Neural cell (in vitro differentiated cells): ENCODE measurements around the gene ATP8B4. TPM values are rescaled to one million over a fixed set of nuclear protein-coding genes. Genes with fewer than 3 reads are reported as not detected.

Experiments
- H2AFZ ChIP-seq: fragments of 200-600, 300-800 bp; sonication (generic), shearing (Covaris generic); 2 replicates; pipeline ENCODE4 v1.6.0; 2014; ENCODE audit warnings: low read depth, mild to moderate bottlenecking, antibody characterized with exemption, low read length, moderate library complexity
- H3F3A ChIP-seq: fragments of 200-600 bp; shearing (Covaris generic); 2 replicates; pipeline ENCODE4 v1.6.1; 2016; ENCODE audit warnings: mild to moderate bottlenecking, moderate library complexity, mixed read lengths, antibody characterized with exemption, low read length; ENCODE audit not compliant: insufficient read depth, poor library complexity, severe bottlenecking
- H3K27ac ChIP-seq: fragments of 200-600, 300-800 bp; sonication (generic), shearing (Covaris generic); 2 replicates; pipeline ENCODE4 v1.5.1; 2014; ENCODE audit warnings: mild to moderate bottlenecking, low read length, moderate library complexity
- H3K27me3 ChIP-seq: fragments of 300-800, 200-600 bp; sonication (generic), shearing (Covaris generic); 2 replicates; pipeline ENCODE4 v1.6.0; 2014; ENCODE audit warnings: mild to moderate bottlenecking, low read depth, low read length, moderate library complexity; ENCODE audit not compliant: insufficient read depth
- H3K36me3 ChIP-seq: fragments of 300-800, 200-600 bp; sonication (generic), shearing (Covaris generic); 2 replicates; pipeline ENCODE4 v1.5.1; 2014; ENCODE audit warnings: mild to moderate bottlenecking, antibody characterized with exemption, low read length, moderate library complexity; ENCODE audit not compliant: insufficient read depth
- H3K4me2 ChIP-seq: fragments of 300-800, 200-600 bp; sonication (generic), shearing (Covaris generic); 2 replicates; pipeline ENCODE4 v1.6.0; 2014; ENCODE audit warnings: mild to moderate bottlenecking, low read length
- H3K4me3 ChIP-seq: fragments of 300-800, 200-600 bp; sonication (generic), shearing (Covaris generic); 2 replicates; pipeline ENCODE4 v1.5.1; 2014; ENCODE audit warnings: mild to moderate bottlenecking, low read length, moderate library complexity
- H3K79me2 ChIP-seq: fragments of 200-600 bp; shearing (Covaris generic); replicated peaks from 2 replicates; pipeline ENCODE4 v1.6.0; 2014; ENCODE audit warnings: mild to moderate bottlenecking, low read length, moderate library complexity; ENCODE audit not compliant: insufficient read depth
- H3K9ac ChIP-seq: fragments of 300-800, 200-600 bp; sonication (generic), shearing (Covaris generic); 2 replicates; pipeline ENCODE4 v1.6.1; 2016; ENCODE audit warnings: mild to moderate bottlenecking, low read length, mixed read lengths
- H3K9me2 ChIP-seq: fragments of 200-600 bp; shearing (Covaris generic); 2 replicates; pipeline ENCODE4 v1.6.1; 2016; ENCODE audit warnings: mild to moderate bottlenecking, low read length, mixed read lengths; ENCODE audit not compliant: insufficient read depth
- H3K9me3 ChIP-seq: fragments of 200-600, 300-800 bp; sonication (generic), shearing (Covaris generic); 2 replicates; pipeline ENCODE4 v1.6.1; 2016; ENCODE audit warnings: mild to moderate bottlenecking, mixed run types, low read length, moderate library complexity, mixed read lengths
- H4K20me1 ChIP-seq: fragments of 200-600 bp; shearing (Covaris generic); 2 replicates; pipeline ENCODE4 v1.6.1; 2016; ENCODE audit warnings: mild to moderate bottlenecking, mixed run types; ENCODE audit not compliant: insufficient read depth
- CTCF ChIP-seq: fragments of 450-650 bp; IDR thresholded peaks from 2 replicates; pipeline ENCODE4 v1.5.1; 2014; ENCODE audit warnings: antibody characterized with exemption, mild to moderate bottlenecking, moderate library complexity; ENCODE audit not compliant: poor library complexity, severe bottlenecking
- EP300 ChIP-seq: fragments of 450-650 bp; conservative IDR thresholded peaks from 2 replicates; pipeline ENCODE4 v1.6.1; 2014; ENCODE audit warnings: antibody characterized with exemption, mild to moderate bottlenecking, moderate library complexity; ENCODE audit not compliant: poor library complexity, severe bottlenecking
- EZH2 ChIP-seq: fragments of 200-600, 300-800 bp; shearing (Covaris generic), sonication (generic); IDR thresholded peaks from 2 replicates; pipeline ENCODE4 v1.6.1; 2014; ENCODE audit warnings: antibody characterized with exemption, low read length, borderline replicate concordance, mild to moderate bottlenecking; ENCODE audit not compliant: insufficient read depth, poor library complexity, severe bottlenecking
- MXI1 ChIP-seq: fragments of 450-650 bp; conservative IDR thresholded peaks from 2 replicates; pipeline ENCODE4 v1.6.1; 2014; ENCODE audit warnings: antibody characterized with exemption, mild to moderate bottlenecking; ENCODE audit not compliant: poor library complexity, severe bottlenecking
- POLR2AphosphoS5 ChIP-seq: IDR thresholded peaks from 2 replicates; pipeline ENCODE4 v1.6.1; 2012
- RAD21 ChIP-seq: fragments of 450-650 bp; conservative IDR thresholded peaks from 2 replicates; pipeline ENCODE4 v1.6.1; 2014; ENCODE audit warnings: antibody characterized with exemption, mild to moderate bottlenecking, moderate library complexity
- REST ChIP-seq: IDR thresholded peaks from 2 replicates; pipeline ENCODE4 v1.6.1; 2012; ENCODE audit warnings: borderline replicate concordance
- SMC3 ChIP-seq: fragments of 450-650 bp; conservative IDR thresholded peaks from 2 replicates; pipeline ENCODE4 v1.6.1; 2014; ENCODE audit warnings: antibody characterized with exemption, mild to moderate bottlenecking, moderate library complexity; ENCODE audit not compliant: poor library complexity
- TAF1 ChIP-seq: IDR thresholded peaks from 2 replicates; pipeline ENCODE4 v1.6.1; 2012; ENCODE audit warnings: low read depth
- polyA plus RNA-seq: library from polyadenylated mRNA; depleted of rRNA; stranded (reverse); fragments of >200 nt; gene quantifications from 2 replicates; pipeline ENCODE4 v1.2.3, GENCODE V29; 2014

The ATP8B4 gene
- polyA plus RNA-seq, 1 donor from 2014 or later, result 2.9 TPM

GRCh38 chr15:50109076-50109987 lies 9.7 kb downstream of the ATP8B4 start:
- Histone ChIP-seq H3K9me2 (no peaks in the 10 kb centered on the region), H3K27me3 (no peaks in the 10 kb centered on the region), H3K36me3 (no peaks in the 10 kb centered on the region), H3K4me3 (no peak overlapping the region), H3F3A (no peaks in the 10 kb centered on the region), H2AFZ (no peak overlapping the region), H3K9ac (no peak overlapping the region), H3K27ac (no peak overlapping the region), H3K4me2 (no peak overlapping the region), H4K20me1 (no peaks in the 10 kb centered on the region), H3K9me3 (no peaks in the 10 kb centered on the region), H3K79me2 (no peaks in the 10 kb centered on the region)
- TF ChIP-seq MXI1, result no peak
- TF ChIP-seq RAD21, result no peak

- H3K36me3 ChIP-seq, result no peaks in the 10 kb centered on the region
- H2AFZ ChIP-seq, result no peak overlapping the region
- no peak overlapping the region for H3K27ac ChIP-seq
- TF ChIP-seq MXI1 (no peak), TAF1 (no peak), POLR2AphosphoS5 (no peak), REST (no peak), EZH2 (no peak), RAD21 (no peak), CTCF (no peak), EP300 (no peak), SMC3 (no peak)
- no peaks in the 10 kb centered on the region for H3F3A ChIP-seq
- no peaks in the 10 kb centered on the region for H3K9me3 ChIP-seq
- no peaks in the 10 kb centered on the region for H4K20me1 ChIP-seq
- no peaks in the 10 kb centered on the region for H3K9me2 ChIP-seq
- H3K27me3 ChIP-seq, result no peaks in the 10 kb centered on the region
- no peaks in the 10 kb centered on the region for H3K79me2 ChIP-seq
- no peak overlapping the region for H3K4me2 ChIP-seq
- H3K4me3 ChIP-seq, result no peak overlapping the region
- H3K9ac ChIP-seq, result no peak overlapping the region
These were observed 10.6 kb downstream of the ATP8B4 start for GRCh38 chr15:50108461-50108860.
